ENCODE results near the gene WNT2B.

The WNT2B gene

DNA sequence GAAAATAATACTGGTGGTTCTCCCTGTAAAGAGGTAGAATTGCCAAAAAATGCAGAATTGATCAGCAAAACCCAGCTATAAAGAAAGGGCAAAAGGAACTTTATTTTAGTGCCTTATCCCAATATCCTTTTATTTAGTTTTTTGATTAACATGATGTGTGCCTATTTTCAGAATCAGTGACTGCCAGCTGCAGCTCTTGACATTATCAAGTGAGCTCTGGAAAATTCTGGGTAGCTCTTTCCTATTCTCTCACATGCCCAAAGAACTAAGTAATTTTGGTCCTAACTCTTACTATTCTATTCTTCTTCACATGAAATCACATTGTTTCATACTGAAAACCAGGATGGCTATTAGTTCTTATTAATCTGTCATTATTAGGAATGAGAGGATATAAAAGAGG, 22.1 kb downstream of the WNT2B start:
- no peak for TF ChIP-seq ZNF565 (CRISPR knock-in tag; conservative IDR thresholded peaks at IDR 0.05; ENCODE audit: low read depth)
- no peak for TF ChIP-seq ZFP3 (CRISPR knock-in tag; IDR thresholded peaks at IDR 0.05)
- no peak for TF ChIP-seq GLIS3 (CRISPR knock-in tag; IDR thresholded peaks at IDR 0.05)
- TF ChIP-seq ESRRG (CRISPR knock-in tag; IDR thresholded peaks at IDR 0.05): no peak
- TF ChIP-seq ISL1 (CRISPR knock-in tag; IDR thresholded peaks at IDR 0.05): no peak
- TF ChIP-seq CSDC2 (CRISPR knock-in tag; IDR thresholded peaks at IDR 0.05): no peak
- no peak for TF ChIP-seq ZFP30 (CRISPR knock-in tag; IDR thresholded peaks at IDR 0.05)
- TF ChIP-seq ZNF8 (CRISPR knock-in tag; IDR thresholded peaks at IDR 0.05): no peak
- no peak for TF ChIP-seq CREB5 (CRISPR knock-in tag; IDR thresholded peaks at IDR 0.05; ENCODE audit: low read depth)
- no peak for TF ChIP-seq TOX (CRISPR knock-in tag; IDR thresholded peaks at IDR 0.05; ENCODE audit: borderline replicate concordance)
- no peak for TF ChIP-seq OSR1 (CRISPR knock-in tag; IDR thresholded peaks at IDR 0.05)
- no peak for TF ChIP-seq TCF4 (CRISPR knock-in tag; IDR thresholded peaks at IDR 0.05; ENCODE audit: borderline replicate concordance)
- no peak for TF ChIP-seq RARB (CRISPR knock-in tag; IDR thresholded peaks at IDR 0.05)
- TF ChIP-seq ZC3H10 (CRISPR knock-in tag; IDR thresholded peaks at IDR 0.05): no peak
- TF ChIP-seq PATZ1 (CRISPR knock-in tag; IDR thresholded peaks at IDR 0.05; ENCODE audit: borderline replicate concordance): no peak
- no peak for TF ChIP-seq ARNTL (CRISPR knock-in tag; IDR thresholded peaks at IDR 0.05; ENCODE audit: borderline replicate concordance, low read depth)

DNA sequence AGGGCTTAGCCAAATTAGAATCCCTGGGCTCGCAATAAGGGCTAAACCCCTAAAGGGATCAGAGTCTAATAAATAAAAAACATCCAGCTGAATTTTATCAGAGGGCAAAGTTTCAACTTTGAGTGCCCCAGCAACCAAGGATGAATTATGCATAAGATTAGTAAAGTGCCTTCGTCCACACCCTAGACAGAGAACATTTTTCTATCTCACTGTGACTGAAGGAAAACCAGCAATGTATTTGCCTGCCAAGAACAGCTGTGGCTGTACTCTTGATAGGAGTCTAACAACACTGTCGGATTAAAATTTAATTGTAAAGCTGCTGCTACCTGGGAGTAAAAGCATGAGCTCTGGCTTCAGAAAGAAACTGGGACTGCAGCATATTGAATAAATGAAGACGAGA, 23.3 kb downstream of the WNT2B start:
- TF ChIP-seq PPARA (CRISPR knock-in tag; IDR thresholded peaks at IDR 0.05; ENCODE audit: borderline replicate concordance): no peak
- no peak for TF ChIP-seq TOX (CRISPR knock-in tag; IDR thresholded peaks at IDR 0.05; ENCODE audit: borderline replicate concordance)
- ATAC-seq: no peak

More for the DNA sequence above, 22.1 kb downstream of the WNT2B start:
- ATAC-seq: no peak

- ATAC-seq: peak; percentile 85
These were observed 24.3 kb downstream of the WNT2B start for GRCh38 chr1:112533029-112533428.

DNA sequence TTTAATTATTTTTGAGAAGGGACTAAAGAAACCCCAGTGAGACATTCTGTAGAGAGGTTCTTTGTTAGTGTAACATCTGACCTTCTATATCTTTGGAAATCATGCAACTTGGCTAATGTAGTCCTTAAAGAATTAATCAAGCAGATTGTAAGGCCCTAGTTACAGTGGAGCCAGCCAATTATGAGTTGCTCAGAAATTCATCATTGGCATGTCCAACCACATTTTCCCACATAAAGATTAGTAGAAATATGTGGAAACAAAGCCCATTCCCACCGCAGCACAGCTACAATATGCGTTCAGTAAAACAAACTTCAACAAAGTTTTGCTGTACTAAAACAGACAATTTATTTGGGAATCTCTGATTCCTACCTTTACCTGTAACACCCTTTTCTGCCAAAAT, 27.8 kb downstream of the WNT2B start:
- ATAC-seq: no peak
- TF ChIP-seq ISL1 (CRISPR knock-in tag; IDR thresholded peaks at IDR 0.05) (peak; percentile 47), ZNF70 (CRISPR knock-in tag; IDR thresholded peaks at IDR 0.05) (no peak)

More at GRCh38 chr1:112533029-112533428, 24.3 kb downstream of the WNT2B start:
- TF ChIP-seq OSR1 (CRISPR knock-in tag; IDR thresholded peaks at IDR 0.05): no peak
- no peak for TF ChIP-seq ZNF8 (CRISPR knock-in tag; IDR thresholded peaks at IDR 0.05)
- TF ChIP-seq ZFP3 (CRISPR knock-in tag; IDR thresholded peaks at IDR 0.05): no peak

- no peak for TF ChIP-seq PPARA (CRISPR knock-in tag; IDR thresholded peaks at IDR 0.05; ENCODE audit: borderline replicate concordance)
- TF ChIP-seq GLIS3 (CRISPR knock-in tag; IDR thresholded peaks at IDR 0.05): no peak
- no peak for TF ChIP-seq ZNF70 (CRISPR knock-in tag; IDR thresholded peaks at IDR 0.05)
- TF ChIP-seq, protein P1, sequence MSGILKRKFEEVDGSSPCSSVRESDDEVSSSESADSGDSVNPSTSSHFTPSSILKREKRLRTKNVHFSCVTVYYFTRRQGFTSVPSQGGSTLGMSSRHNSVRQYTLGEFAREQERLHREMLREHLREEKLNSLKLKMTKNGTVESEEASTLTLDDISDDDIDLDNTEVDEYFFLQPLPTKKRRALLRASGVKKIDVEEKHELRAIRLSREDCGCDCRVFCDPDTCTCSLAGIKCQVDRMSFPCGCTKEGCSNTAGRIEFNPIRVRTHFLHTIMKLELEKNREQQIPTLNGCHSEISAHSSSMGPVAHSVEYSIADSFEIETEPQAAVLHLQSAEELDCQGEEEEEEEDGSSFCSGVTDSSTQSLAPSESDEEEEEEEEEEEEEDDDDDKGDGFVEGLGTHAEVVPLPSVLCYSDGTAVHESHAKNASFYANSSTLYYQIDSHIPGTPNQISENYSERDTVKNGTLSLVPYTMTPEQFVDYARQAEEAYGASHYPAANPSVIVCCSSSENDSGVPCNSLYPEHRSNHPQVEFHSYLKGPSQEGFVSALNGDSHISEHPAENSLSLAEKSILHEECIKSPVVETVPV (CRISPR knock-in tag; IDR thresholded peaks at IDR 0.05): no peak
- TF ChIP-seq ZFP3 (CRISPR knock-in tag; IDR thresholded peaks at IDR 0.05): no peak
- peak; percentile 38; the same call in 1 of the 2 replicates for TF ChIP-seq ISL1 (CRISPR knock-in tag; IDR thresholded peaks at IDR 0.05)
- no peak for ATAC-seq
These were observed 28.7 kb downstream of the WNT2B start for GRCh38 chr1:112537456-112537855.

GRCh38 chr1:112538883-112539282, 30.1 kb downstream of the WNT2B start:
- no peak for ATAC-seq
- TF ChIP-seq ZNF8 (CRISPR knock-in tag; IDR thresholded peaks at IDR 0.05): no peak
- no peak for TF ChIP-seq TOX (CRISPR knock-in tag; IDR thresholded peaks at IDR 0.05; ENCODE audit: borderline replicate concordance)
- TF ChIP-seq TCF4 (CRISPR knock-in tag; IDR thresholded peaks at IDR 0.05; ENCODE audit: borderline replicate concordance): no peak
- no peak for TF ChIP-seq ZFP30 (CRISPR knock-in tag; IDR thresholded peaks at IDR 0.05)
- TF ChIP-seq TSHZ2 (CRISPR knock-in tag; IDR thresholded peaks at IDR 0.05): no peak
- TF ChIP-seq ISL1 (CRISPR knock-in tag; IDR thresholded peaks at IDR 0.05): no peak
- no peak for TF ChIP-seq OSR1 (CRISPR knock-in tag; IDR thresholded peaks at IDR 0.05)

All from SK-N-SH treated with all-trans-retinoic acid at 6 μM for 48 hours (cell line).